ENCODE data around the gene TUBAL3. TPM values are rescaled to one million over a fixed set of nuclear protein-coding genes. Genes with fewer than 3 reads are reported as not detected.

The TUBAL3 gene
- total RNA-seq, 1 donor from 2014 or later, result not detected

GRCh38 chr10:5406918-5407317, 2.3 kb upstream of the TUBAL3 start:
- no peaks in the 10 kb centered on the region for H3K4me1 Mint-ChIP-seq (ENCODE audit: unreplicated experiment)
- H3K27me3 Mint-ChIP-seq (ENCODE audit: unreplicated experiment), result peaks cover 55% of the 10 kb centered on the region
- H3K27ac Mint-ChIP-seq (ENCODE audit: unreplicated experiment), result no peak overlapping the region
- TF ChIP-seq, protein P1, sequence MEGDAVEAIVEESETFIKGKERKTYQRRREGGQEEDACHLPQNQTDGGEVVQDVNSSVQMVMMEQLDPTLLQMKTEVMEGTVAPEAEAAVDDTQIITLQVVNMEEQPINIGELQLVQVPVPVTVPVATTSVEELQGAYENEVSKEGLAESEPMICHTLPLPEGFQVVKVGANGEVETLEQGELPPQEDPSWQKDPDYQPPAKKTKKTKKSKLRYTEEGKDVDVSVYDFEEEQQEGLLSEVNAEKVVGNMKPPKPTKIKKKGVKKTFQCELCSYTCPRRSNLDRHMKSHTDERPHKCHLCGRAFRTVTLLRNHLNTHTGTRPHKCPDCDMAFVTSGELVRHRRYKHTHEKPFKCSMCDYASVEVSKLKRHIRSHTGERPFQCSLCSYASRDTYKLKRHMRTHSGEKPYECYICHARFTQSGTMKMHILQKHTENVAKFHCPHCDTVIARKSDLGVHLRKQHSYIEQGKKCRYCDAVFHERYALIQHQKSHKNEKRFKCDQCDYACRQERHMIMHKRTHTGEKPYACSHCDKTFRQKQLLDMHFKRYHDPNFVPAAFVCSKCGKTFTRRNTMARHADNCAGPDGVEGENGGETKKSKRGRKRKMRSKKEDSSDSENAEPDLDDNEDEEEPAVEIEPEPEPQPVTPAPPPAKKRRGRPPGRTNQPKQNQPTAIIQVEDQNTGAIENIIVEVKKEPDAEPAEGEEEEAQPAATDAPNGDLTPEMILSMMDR (IDR thresholded peaks at IDR 0.05), result no peak
- peaks cover 3% of the 10 kb centered on the region for H3K36me3 Mint-ChIP-seq (ENCODE audit: unreplicated experiment)
- DNase-seq (ENCODE audit: extremely low spot score, unreplicated experiment), result no peak
- no peak overlapping the region for H3K4me3 Mint-ChIP-seq (ENCODE audit: unreplicated experiment)
- no peaks in the 10 kb centered on the region for H3K9me3 Mint-ChIP-seq (ENCODE audit: unreplicated experiment)

DNA sequence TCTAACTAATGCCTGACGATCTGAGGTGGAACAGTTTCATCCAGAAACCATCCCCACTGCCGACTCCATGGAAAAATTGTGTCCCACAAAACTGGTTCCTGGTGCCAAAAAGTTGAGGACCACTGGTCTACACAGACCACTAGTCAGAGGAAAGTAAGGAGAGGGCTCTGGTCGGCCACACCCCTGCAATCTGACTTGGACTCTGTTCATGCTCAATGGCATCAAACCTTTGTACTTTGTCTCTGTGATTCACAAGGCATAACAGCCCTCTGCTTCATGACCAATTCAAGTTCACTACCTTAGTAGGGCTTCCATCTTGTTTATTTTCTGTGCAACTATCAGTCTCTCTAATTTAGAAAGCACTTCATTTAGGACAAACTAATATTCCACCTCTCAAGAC, 1.8 kb downstream of the TUBAL3 start:
- Mint-ChIP-seq H3K27me3 (ENCODE audit: unreplicated experiment) (peaks cover 54% of the 10 kb centered on the region), H3K9me3 (ENCODE audit: unreplicated experiment) (no peaks in the 10 kb centered on the region), H3K36me3 (ENCODE audit: unreplicated experiment) (no peaks in the 10 kb centered on the region), H3K4me1 (ENCODE audit: unreplicated experiment) (no peaks in the 10 kb centered on the region), H3K4me3 (ENCODE audit: unreplicated experiment) (no peak overlapping the region), H3K27ac (ENCODE audit: unreplicated experiment) (no peak overlapping the region)
- DNase-seq (ENCODE audit: extremely low spot score, unreplicated experiment), result no peak
- TF ChIP-seq, protein P1 (IDR thresholded peaks at IDR 0.05), result no peak

DNA sequence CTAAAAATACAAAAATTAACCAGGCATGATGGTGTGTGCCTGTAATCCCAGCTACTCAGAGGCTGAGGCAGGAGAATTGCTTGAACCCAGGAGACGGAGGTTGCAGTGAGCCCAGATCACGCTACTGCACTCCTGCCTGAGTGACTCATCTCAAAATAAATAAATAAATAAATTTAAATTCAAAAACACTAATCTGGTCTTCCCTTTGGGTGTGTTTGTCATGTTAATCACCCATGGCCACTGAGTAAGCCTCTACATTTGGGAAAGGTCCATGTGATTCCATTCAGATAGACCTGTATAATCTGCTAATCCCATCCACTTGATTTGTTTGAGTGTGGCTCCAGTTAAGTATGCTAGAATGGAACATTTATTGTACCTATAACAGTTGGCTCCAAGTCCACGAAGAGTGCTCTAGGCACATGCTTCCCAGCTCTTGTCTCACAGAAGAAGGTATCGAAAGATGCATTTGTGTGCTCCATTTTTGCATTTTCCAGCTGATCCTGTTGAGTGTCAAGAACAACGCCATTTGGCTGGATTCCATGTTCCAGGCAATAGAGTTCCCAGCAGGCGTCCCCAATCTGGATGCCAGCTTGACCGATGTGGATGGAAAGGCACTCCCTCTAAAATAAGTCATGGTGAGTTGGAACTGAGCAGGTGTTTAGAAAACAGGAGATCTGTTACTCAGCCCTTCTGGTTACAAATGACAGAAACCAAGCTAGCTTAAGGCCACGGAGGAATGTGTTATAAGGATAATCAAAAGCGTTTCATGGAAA, 4.0 kb downstream of the TUBAL3 start:
- peaks cover 61% of the 10 kb centered on the region for H3K27me3 Mint-ChIP-seq (ENCODE audit: unreplicated experiment)
- no peak for DNase-seq (ENCODE audit: extremely low spot score, unreplicated experiment)
- H3K36me3 Mint-ChIP-seq (ENCODE audit: unreplicated experiment), result no peaks in the 10 kb centered on the region
- TF ChIP-seq, protein P1 (IDR thresholded peaks at IDR 0.05), result no peak
- H3K4me3 Mint-ChIP-seq (ENCODE audit: unreplicated experiment), result no peak overlapping the region
- no peaks in the 10 kb centered on the region for H3K4me1 Mint-ChIP-seq (ENCODE audit: unreplicated experiment)
- H3K9me3 Mint-ChIP-seq (ENCODE audit: unreplicated experiment), result no peaks in the 10 kb centered on the region
- no peak overlapping the region for H3K27ac Mint-ChIP-seq (ENCODE audit: unreplicated experiment)

- no peaks in the 10 kb centered on the region for H3K4me1 Mint-ChIP-seq (ENCODE audit: unreplicated experiment)
Measured at GRCh38 chr10:5399332-5399731, 5.3 kb downstream of the TUBAL3 start.

More at GRCh38 chr10:5399332-5399731, 5.3 kb downstream of the TUBAL3 start:
- Mint-ChIP-seq H3K27me3 (ENCODE audit: unreplicated experiment) (peaks cover 55% of the 10 kb centered on the region), H3K4me3 (ENCODE audit: unreplicated experiment) (no peak overlapping the region), H3K27ac (ENCODE audit: unreplicated experiment) (no peak overlapping the region), H3K36me3 (ENCODE audit: unreplicated experiment) (no peaks in the 10 kb centered on the region), H3K9me3 (ENCODE audit: unreplicated experiment) (no peaks in the 10 kb centered on the region)
- no peak for DNase-seq (ENCODE audit: extremely low spot score, unreplicated experiment)
- TF ChIP-seq, protein P1 (IDR thresholded peaks at IDR 0.05), result no peak

Data from osteocyte (in vitro differentiated cells).